Stimulated activated memory B cell treated with anti-CD40 and anti-IgM and Interleukin-4, amounts not matched to agents 10 μg/mL and 1 μg/mL and 100 μg/mL, for 72 hours (primary cell): ENCODE results near the gene ENAH.
"Not testable (repeated sequence)": the region's sequence is repeated elsewhere in the genome, so short reads cannot be mapped to it uniquely, and the experiment has no call there.

Source experiments
- ATAC-seq: fragments of 150-1000 bp; cut with Tn5 transposase; 2 replicates; pipeline ENCODE4 v1.10.0; 2021
- H3K27ac Mint-ChIP-seq: one replicate; pipeline ENCODE4 v1.8.0; 2022; ENCODE audit warnings: mild to moderate bottlenecking, mixed read lengths
- H3K27me3 Mint-ChIP-seq: one replicate; pipeline ENCODE4 v1.8.0; 2022; ENCODE audit warnings: mixed read lengths
- H3K36me3 Mint-ChIP-seq: one replicate; pipeline ENCODE4 v1.8.0; 2022; ENCODE audit warnings: mixed read lengths
- H3K4me1 Mint-ChIP-seq: one replicate; pipeline ENCODE4 v1.8.0; 2022; ENCODE audit warnings: mixed read lengths
- H3K4me3 Mint-ChIP-seq: one replicate; pipeline ENCODE4 v1.8.0; 2022; ENCODE audit warnings: mild to moderate bottlenecking, moderate library complexity, mixed read lengths
- H3K9me3 Mint-ChIP-seq: one replicate; pipeline ENCODE4 v1.8.0; 2022; ENCODE audit warnings: mixed read lengths

Gene ENAH

DNA sequence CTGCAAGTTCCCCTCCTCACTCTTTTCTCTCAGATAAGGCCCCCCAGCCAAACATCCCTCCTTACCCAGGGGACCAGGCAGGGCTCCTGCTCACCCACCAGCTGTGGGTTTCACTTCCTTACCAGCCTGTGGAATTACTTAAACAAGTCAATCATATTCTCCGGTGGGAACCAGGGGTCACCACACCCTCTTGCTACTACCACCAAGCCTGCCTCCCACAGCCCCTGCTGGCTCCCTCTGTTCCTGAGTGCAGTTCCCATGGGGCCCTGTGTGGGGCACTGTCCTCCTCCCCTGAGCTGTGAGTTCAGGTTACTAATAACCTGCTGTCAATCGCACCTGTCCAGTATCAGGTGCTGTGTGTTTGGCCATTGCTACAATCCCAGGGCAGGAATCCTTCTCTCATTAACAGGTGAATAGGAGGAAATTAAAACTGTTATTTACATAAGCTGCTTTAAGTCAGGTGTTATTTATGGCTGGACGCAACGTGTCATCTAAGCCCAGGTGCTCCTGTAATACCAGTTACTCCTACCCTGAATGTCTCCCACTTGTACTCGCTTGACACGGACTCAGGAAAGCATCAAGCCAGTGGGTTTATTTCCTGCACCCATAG, 172.0 kb downstream of the ENAH start:
- H3K36me3 Mint-ChIP-seq: no peaks in the 10 kb centered on the region
- no peaks in the 10 kb centered on the region for H3K9me3 Mint-ChIP-seq
- peaks cover 9% of the 10 kb centered on the region for H3K27me3 Mint-ChIP-seq
- peak overlapping the region; percentile 71 for H3K27ac Mint-ChIP-seq
- peak overlapping the region; percentile 21 for H3K4me3 Mint-ChIP-seq
- ATAC-seq: peak; percentile 84
- peaks cover 53% of the 10 kb centered on the region for H3K4me1 Mint-ChIP-seq

GRCh38 chr1:225479996-225480720, 172.8 kb downstream of the ENAH start:
- Mint-ChIP-seq H3K9me3 (no peaks in the 10 kb centered on the region), H3K4me3 (peak overlapping the region; percentile 12), H3K36me3 (no peaks in the 10 kb centered on the region), H3K27me3 (peaks cover 9% of the 10 kb centered on the region), H3K27ac (peak overlapping the region; percentile 71), H3K4me1 (peaks cover 53% of the 10 kb centered on the region)
- peak; percentile 2 for ATAC-seq

DNA sequence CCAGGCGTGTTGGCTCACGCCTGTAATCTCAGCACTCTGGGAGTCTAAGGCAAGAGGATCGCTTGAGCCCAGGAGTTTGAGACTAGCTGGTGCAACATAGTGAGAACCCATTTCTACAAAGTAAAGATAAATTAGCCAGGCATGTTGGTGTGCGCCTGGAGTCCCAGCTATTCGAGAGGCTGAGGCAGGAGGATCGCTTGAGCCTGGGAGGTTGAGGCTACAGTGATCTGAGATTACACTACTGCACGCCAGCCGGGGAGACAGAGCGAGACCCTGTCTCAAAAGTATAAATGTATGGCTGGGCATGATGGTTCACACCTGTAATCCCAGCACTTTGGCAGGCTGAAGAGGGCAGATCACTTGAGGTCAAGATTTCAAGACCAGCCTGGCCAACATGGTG, 173.6 kb downstream of the ENAH start:
- peaks cover 7% of the 10 kb centered on the region for H3K27me3 Mint-ChIP-seq
- no peaks in the 10 kb centered on the region for H3K9me3 Mint-ChIP-seq
- no peak for ATAC-seq
- H3K27ac Mint-ChIP-seq: no peak overlapping the region
- no peaks in the 10 kb centered on the region for H3K36me3 Mint-ChIP-seq
- H3K4me3 Mint-ChIP-seq: no peak overlapping the region
- peaks cover 53% of the 10 kb centered on the region for H3K4me1 Mint-ChIP-seq

- Mint-ChIP-seq H3K27ac (peak overlapping the region; percentile 54), H3K4me1 (peaks cover 53% of the 10 kb centered on the region), H3K36me3 (no peaks in the 10 kb centered on the region), H3K4me3 (no peak overlapping the region), H3K9me3 (no peaks in the 10 kb centered on the region), H3K27me3 (no peaks in the 10 kb centered on the region)
- ATAC-seq: no peak
Measured at GRCh38 chr1:225477296-225477911, 175.5 kb downstream of the ENAH start.

GRCh38 chr1:225476538-225476988, 176.4 kb downstream of the ENAH start:
- H3K36me3 Mint-ChIP-seq: no peaks in the 10 kb centered on the region
- no peak for ATAC-seq
- peaks cover 48% of the 10 kb centered on the region for H3K4me1 Mint-ChIP-seq
- H3K27ac Mint-ChIP-seq: no peak overlapping the region
- no peaks in the 10 kb centered on the region for H3K9me3 Mint-ChIP-seq
- H3K4me3 Mint-ChIP-seq: no peak overlapping the region
- no peaks in the 10 kb centered on the region for H3K27me3 Mint-ChIP-seq

GRCh38 chr1:225476100-225476511, 176.8 kb downstream of the ENAH start:
- Mint-ChIP-seq H3K27ac (no peak overlapping the region), H3K4me1 (peaks cover 46% of the 10 kb centered on the region), H3K4me3 (no peak overlapping the region), H3K27me3 (no peaks in the 10 kb centered on the region), H3K36me3 (no peaks in the 10 kb centered on the region), H3K9me3 (no peaks in the 10 kb centered on the region)
- ATAC-seq: no peak

DNA sequence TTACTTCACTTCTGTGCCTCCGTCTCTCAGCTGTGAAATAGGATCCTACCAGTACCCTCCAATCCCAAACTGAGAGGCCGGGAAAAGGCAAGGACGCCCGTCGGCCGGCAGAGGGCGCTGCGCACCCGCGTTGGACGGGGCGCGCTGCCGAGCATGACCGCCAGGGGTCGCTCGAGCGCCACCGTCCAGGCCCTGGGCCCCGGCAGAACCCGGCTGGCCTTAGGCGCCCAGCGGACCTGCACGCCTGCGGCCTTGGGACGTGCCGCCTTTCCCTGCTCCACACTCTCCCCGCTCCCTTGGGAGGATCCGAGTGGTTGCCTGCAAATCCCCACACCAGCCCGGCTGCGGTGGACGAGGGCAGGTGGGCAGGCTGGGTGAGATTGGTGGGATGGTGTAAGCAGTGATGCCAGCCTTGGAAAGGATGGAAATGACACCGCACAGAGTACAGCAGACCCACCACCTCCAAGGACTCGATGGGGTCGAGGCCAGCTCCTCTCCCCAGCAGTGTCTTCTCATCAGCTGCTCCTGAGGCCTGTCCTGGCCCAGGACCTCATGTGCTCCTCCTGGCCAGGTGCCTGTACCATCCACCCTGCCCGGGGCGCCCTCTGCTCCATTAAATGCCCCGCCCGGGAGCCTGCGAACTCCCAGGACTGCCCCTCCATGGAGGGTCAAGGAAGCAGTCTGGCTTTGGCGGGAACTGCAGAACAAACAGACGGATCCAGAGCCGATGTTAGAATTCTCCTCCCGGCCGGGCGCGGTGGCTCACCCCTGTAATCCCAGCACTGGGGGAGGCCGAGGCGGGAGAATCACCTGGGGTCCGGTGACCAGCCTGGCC, 177.7 kb downstream of the ENAH start:
- ATAC-seq: peak; percentile 81
- H3K4me3 Mint-ChIP-seq: no peak overlapping the region
- no peaks in the 10 kb centered on the region for H3K36me3 Mint-ChIP-seq
- H3K27ac Mint-ChIP-seq: no peak overlapping the region
- H3K9me3 Mint-ChIP-seq: no peaks in the 10 kb centered on the region
- H3K27me3 Mint-ChIP-seq: no peaks in the 10 kb centered on the region
- peaks cover 36% of the 10 kb centered on the region for H3K4me1 Mint-ChIP-seq

- H3K36me3 Mint-ChIP-seq: no peaks in the 10 kb centered on the region
- H3K4me3 Mint-ChIP-seq: no peak overlapping the region
- no peaks in the 10 kb centered on the region for H3K9me3 Mint-ChIP-seq
- no peaks in the 10 kb centered on the region for H3K27me3 Mint-ChIP-seq
- H3K27ac Mint-ChIP-seq: no peak overlapping the region
- peaks cover 32% of the 10 kb centered on the region for H3K4me1 Mint-ChIP-seq
- ATAC-seq: no peak
Measured at GRCh38 chr1:225474439-225474985, 178.4 kb downstream of the ENAH start.

- not testable (repeated sequence) for ATAC-seq, H3K4me3 Mint-ChIP-seq, H3K27ac Mint-ChIP-seq, H3K9me3 Mint-ChIP-seq, H3K27me3 Mint-ChIP-seq, H3K36me3 Mint-ChIP-seq
- peaks cover 29% of the 10 kb centered on the region for H3K4me1 Mint-ChIP-seq
Measured at GRCh38 chr1:225473676-225474438, 179.1 kb downstream of the ENAH start.

DNA sequence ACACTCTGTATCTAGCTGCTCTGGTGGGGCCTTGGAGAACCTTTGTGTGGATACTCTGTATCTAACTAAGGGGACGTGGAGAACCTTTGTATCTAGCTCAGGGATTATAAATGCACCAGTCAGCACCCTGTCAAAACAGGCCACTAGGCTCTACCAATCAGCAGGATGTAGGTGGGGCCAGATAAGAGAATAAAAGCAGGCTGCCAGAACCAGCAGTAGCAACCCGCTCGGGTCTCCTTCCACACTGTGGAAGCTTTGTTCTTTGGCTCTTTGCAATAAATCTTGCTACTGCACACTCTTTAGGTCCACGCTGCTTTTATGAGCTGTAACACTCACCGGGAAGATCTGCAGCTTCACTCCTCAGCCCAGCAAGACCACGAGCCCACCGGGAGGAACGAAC, 179.7 kb downstream of the ENAH start:
- H3K4me3 Mint-ChIP-seq, ATAC-seq, H3K9me3 Mint-ChIP-seq, H3K27me3 Mint-ChIP-seq, H3K27ac Mint-ChIP-seq, H3K36me3 Mint-ChIP-seq: not testable (repeated sequence)
- peaks cover 29% of the 10 kb centered on the region for H3K4me1 Mint-ChIP-seq

GRCh38 chr1:225471453-225472301, 181.2 kb downstream of the ENAH start:
- ATAC-seq: no peak
- Mint-ChIP-seq H3K4me3 (no peak overlapping the region), H3K36me3 (no peaks in the 10 kb centered on the region), H3K27me3 (no peaks in the 10 kb centered on the region), H3K27ac (no peak overlapping the region), H3K4me1 (peaks cover 29% of the 10 kb centered on the region), H3K9me3 (no peaks in the 10 kb centered on the region)

- H3K4me3 Mint-ChIP-seq: no peak overlapping the region
- H3K4me1 Mint-ChIP-seq: peaks cover 31% of the 10 kb centered on the region
- H3K27me3 Mint-ChIP-seq: no peaks in the 10 kb centered on the region
- H3K36me3 Mint-ChIP-seq: no peaks in the 10 kb centered on the region
- no peak for ATAC-seq
- H3K27ac Mint-ChIP-seq: no peak overlapping the region
- H3K9me3 Mint-ChIP-seq: no peaks in the 10 kb centered on the region
Measured at GRCh38 chr1:225471109-225471452, 181.8 kb downstream of the ENAH start.

DNA sequence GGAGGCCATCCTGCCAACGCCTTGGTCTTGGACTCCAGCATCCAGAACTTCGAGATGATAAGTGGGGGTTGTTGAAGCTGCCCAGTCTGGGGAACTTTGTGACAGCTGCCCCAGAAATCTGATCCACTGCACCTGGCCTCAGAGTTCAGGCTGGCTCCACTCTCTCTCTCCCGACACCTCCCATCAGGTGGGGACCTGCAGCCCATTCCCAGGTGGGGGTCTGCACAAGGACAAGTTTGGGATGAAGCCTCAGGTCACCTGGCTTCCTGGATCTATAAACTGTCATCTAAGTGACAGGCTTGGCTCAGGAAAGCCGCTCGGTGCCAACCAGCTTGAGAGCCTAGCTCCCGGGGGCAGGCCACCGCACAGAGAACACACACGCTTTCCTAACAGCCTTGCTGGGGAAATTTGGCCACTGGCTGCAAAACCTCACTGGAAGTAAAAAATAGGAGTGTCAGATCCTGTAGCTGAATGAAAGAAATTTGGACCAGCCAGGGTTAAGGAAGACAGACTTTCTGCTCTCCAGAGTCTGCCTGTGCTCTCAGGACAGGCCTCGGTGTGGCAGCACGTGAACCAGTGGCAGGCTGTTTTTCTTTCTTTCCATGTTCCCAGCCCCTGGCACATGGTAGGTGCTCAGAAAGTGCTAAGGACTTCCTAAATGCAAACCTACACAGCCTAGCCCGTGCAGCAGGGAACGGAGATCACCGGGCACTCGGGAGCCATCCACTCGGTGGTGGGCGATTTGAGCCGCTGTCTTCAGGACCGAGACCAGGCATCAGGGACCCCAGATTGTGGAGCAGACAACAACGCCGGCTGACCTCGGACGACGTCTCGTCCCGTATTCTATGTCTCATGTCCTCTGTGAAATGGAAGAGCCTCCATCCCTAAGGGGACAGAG, 182.5 kb downstream of the ENAH start:
- Mint-ChIP-seq H3K9me3 (no peaks in the 10 kb centered on the region), H3K4me1 (peaks cover 37% of the 10 kb centered on the region), H3K27ac (no peak overlapping the region), H3K27me3 (no peaks in the 10 kb centered on the region), H3K36me3 (no peaks in the 10 kb centered on the region), H3K4me3 (no peak overlapping the region)
- no peak for ATAC-seq
